ENCODE data around the gene KDM6B.

KDM6B gene

GRCh38 chr17:7818026-7818425 is 16.0 kb upstream of the KDM6B start:
- peak in 1 of 42 donors; percentile 26 for DNase-seq
- intact Hi-C loops (cut with DNase I): no loop called here

GRCh38 chr17:7818746-7819645 is 15.0 kb upstream of the KDM6B start:
- intact Hi-C loops (cut with DNase I): no loop called here
- DNase-seq: peak in 1 of 42 donors; percentile 18

GRCh38 chr17:7820231-7820630 is 13.8 kb upstream of the KDM6B start:
- intact Hi-C loops (cut with DNase I): loop anchor here (5.0 kb wide), 1 partner anchor 37 kb away; the partner anchor contains the start of genes CYB5D1, NAA38 and TMEM88
- DNase-seq: peak in 1 of 42 donors; percentile 20

- intact Hi-C loops (cut with DNase I): loop anchor here (5.0 kb wide), 1 partner anchor 35 kb away; the partner anchor contains the start of genes CYB5D1, NAA38 and TMEM88
- peak in 1 of 42 donors; percentile 12 for DNase-seq
These were observed 11.9 kb upstream of the KDM6B start for GRCh38 chr17:7822126-7822525.

- DNase-seq: peak in 39 of 42 donors; percentile 24 to 74 (median 42)
- intact Hi-C loops (cut with DNase I): loop anchor here (5.0 kb wide), 1 partner anchor 34 kb away; the partner anchor contains the start of genes CYB5D1, NAA38 and TMEM88
These were observed 10.4 kb upstream of the KDM6B start for GRCh38 chr17:7823581-7824001.

GRCh38 chr17:7824021-7824924 is 9.7 kb upstream of the KDM6B start:
- intact Hi-C loops (cut with DNase I): loop anchor here (5.0 kb wide), 1 partner anchor 33 kb away; the partner anchor contains the start of genes CYB5D1, NAA38 and TMEM88

GRCh38 chr17:7825206-7825990 is 8.6 kb upstream of the KDM6B start:
- intact Hi-C loops (cut with DNase I): no loop called here
- peak in 31 of 42 donors; percentile 10 to 81 (median 52) for DNase-seq

More at GRCh38 chr17:7824021-7824924, 9.7 kb upstream of the KDM6B start:
- peak in 3 of 42 donors; percentile 1 to 24 (median 15) for DNase-seq

- peak in 2 of 42 donors; percentile 4 to 16 for DNase-seq
- intact Hi-C loops (cut with DNase I): no loop called here
These were observed 3.4 kb upstream of the KDM6B start for GRCh38 chr17:7830616-7831015.

- DNase-seq: no peak
- intact Hi-C loops (cut with DNase I): no loop called here
These were observed 2.8 kb upstream of the KDM6B start for GRCh38 chr17:7831233-7831632.

GRCh38 chr17:7832431-7832830 is 1.6 kb upstream of the KDM6B start:
- intact Hi-C loops (cut with DNase I): no loop called here
- DNase-seq: peak in 2 of 42 donors; percentile 10 to 17

GRCh38 chr17:7833011-7833794 is 814 bp upstream of the KDM6B start:
- intact Hi-C loops (cut with DNase I): no loop called here
- DNase-seq: peak in 3 of 42 donors; percentile 5 to 29 (median 10)

- intact Hi-C loops (cut with DNase I): no loop called here
- DNase-seq: peak in 14 of 42 donors; percentile 20 to 65 (median 38)
These were observed 532 bp downstream of the KDM6B start for GRCh38 chr17:7834542-7834956.

GRCh38 chr17:7834957-7835813 is 1.2 kb downstream of the KDM6B start:
- DNase-seq: peak; percentile 91 to 99 (median 97)
- intact Hi-C loops (cut with DNase I): loop anchor here (5.0 kb wide), 1 partner anchor 52 kb away; the partner anchor contains the start of gene CHD3

- DNase-seq: peak in 41 of 42 donors; percentile 45 to 87 (median 71)
These were observed 2.0 kb downstream of the KDM6B start for GRCh38 chr17:7835814-7836595.

GRCh38 chr17:7836596-7837407 is 2.8 kb downstream of the KDM6B start:
- intact Hi-C loops (cut with DNase I): loop anchor here (5.0 kb wide), 1 partner anchor 50 kb away; the partner anchor contains the start of gene CHD3
- peak; percentile 24 to 88 (median 68) for DNase-seq

More at GRCh38 chr17:7835814-7836595, 2.0 kb downstream of the KDM6B start:
- intact Hi-C loops (cut with DNase I): loop anchor here (5.0 kb wide), 1 partner anchor 51 kb away; the partner anchor contains the start of gene CHD3
